H1 (cell line): ENCODE results near the gene MDH1B. TPM values are rescaled to one million over a fixed set of nuclear protein-coding genes. Genes with fewer than 3 reads are reported as not detected.

Experiments used
- CTCF ChIA-PET: fragments of 300-600 bp; sonication (Branson Sonifier 250); formaldehyde crosslinking; loops from one replicate; lab custom pipeline; 2021; ENCODE audit not compliant: partially characterized antibody; lab: Charles Lee
- POLR2A ChIA-PET: fragments of 300-600 bp; sonication (Branson Sonifier 250); formaldehyde crosslinking; loops from one replicate; lab custom pipeline; 2021; ENCODE audit warnings: inconsistent platforms; ENCODE audit not compliant: partially characterized antibody; lab: Charles Lee
- DNase-seq, 2 experiments: peaks; one replicate each; pipeline versions ENCODE4 v3.0.0 to v3.0.0-alpha.2; 2010 to 2022; ENCODE audit warnings: low spot score in 2 of 2, low read depth in 1 of 2, mixed read lengths in 1 of 2
- FAIRE-seq: peaks from 2 replicates; lab custom pipeline; 2011; peaks lifted over from hg19 to GRCh38; lab: Jason Lieb, UNC
- H2AFZ ChIP-seq: 2 replicates; pipeline ENCODE4 v1.8.1; 2012; ENCODE audit warnings: low read length, inconsistent platforms
- H2AK5ac ChIP-seq: 2 replicates; pipeline ENCODE4 v1.6.1; 2013; ENCODE audit warnings: low read depth, low read length
- H2BK120ac ChIP-seq: replicated peaks from 2 replicates; pipeline ENCODE3; 2013; ENCODE audit warnings: low read depth, low read length, inconsistent platforms
- H2BK12ac ChIP-seq: 2 replicates; pipeline ENCODE4 v1.6.1; 2013; ENCODE audit warnings: low read depth, low read length
- H2BK15ac ChIP-seq: 2 replicates; pipeline ENCODE4 v1.6.1; 2013; ENCODE audit warnings: low read length
- H2BK20ac ChIP-seq: 2 replicates; pipeline ENCODE4 v1.6.1; 2013; ENCODE audit warnings: low read length
- H2BK5ac ChIP-seq: 2 replicates; pipeline ENCODE4 v1.6.1; 2013; ENCODE audit warnings: low read depth, low read length
- H3K14ac ChIP-seq: 2 replicates; pipeline ENCODE4 v1.6.1; 2013; ENCODE audit warnings: inconsistent platforms; ENCODE audit not compliant: insufficient read length
- H3K18ac ChIP-seq: 2 replicates; pipeline ENCODE4 v1.6.1; 2013; ENCODE audit warnings: low read length; ENCODE audit errors: extremely low read depth
- H3K23ac ChIP-seq: 2 replicates; pipeline ENCODE4 v1.6.1; 2013; ENCODE audit warnings: inconsistent platforms; ENCODE audit not compliant: insufficient read length
- H3K23me2 ChIP-seq: 2 replicates; pipeline ENCODE4 v1.6.1; 2013; ENCODE audit warnings: low read depth, low read length
- H3K27ac ChIP-seq: 2 replicates; pipeline ENCODE4 v1.6.1; 2011; ENCODE audit warnings: low read depth, low read length, inconsistent platforms
- H3K27me3 ChIP-seq, 4 experiments: replicated peaks in 1 of 4; 1 replicate in 1 of 4; 2 replicates in 3 of 4; pipeline versions ENCODE4 v1.6.1 to v1.8.1; 2011 to 2013; ENCODE audit warnings: low read length in 3 of 4, mild to moderate bottlenecking in 3 of 4, inconsistent platforms in 2 of 4, mixed read lengths in 2 of 4, moderate library complexity in 1 of 4; ENCODE audit not compliant: control insufficient read depth in 3 of 4, insufficient read depth in 3 of 4; ENCODE audit errors: extremely low read depth in 1 of 4
- H3K36me3 ChIP-seq, 4 experiments: 2 replicates each; pipeline versions ENCODE4 v1.6.1 to v1.8.1; 2011 to 2013; ENCODE audit warnings: mild to moderate bottlenecking in 4 of 4, low read length in 3 of 4, moderate library complexity in 2 of 4, control low read depth in 1 of 4, inconsistent platforms in 1 of 4; ENCODE audit not compliant: insufficient read depth in 4 of 4, control insufficient read depth in 2 of 4
- H3K4ac ChIP-seq: replicated peaks from 2 replicates; pipeline ENCODE3; 2013; ENCODE audit warnings: low read length, low read depth, mixed read lengths, inconsistent platforms; ENCODE audit not compliant: insufficient read length
- H3K4me1 ChIP-seq, 4 experiments: replicated peaks in 1 of 4; 1 replicate in 1 of 4; 2 replicates in 3 of 4; pipeline versions ENCODE4 v1.6.1 to v1.8.1; 2011 to 2013; ENCODE audit warnings: low read length in 3 of 4, inconsistent platforms in 2 of 4, mixed read lengths in 1 of 4; ENCODE audit not compliant: insufficient read depth in 4 of 4, control insufficient read depth in 3 of 4
- H3K4me2 ChIP-seq, 2 experiments: 2 replicates each; pipeline versions ENCODE4 v1.6.1 to v1.8.1; 2011 to 2013; ENCODE audit warnings: low read depth in 2 of 2, low read length in 2 of 2, control low read depth in 1 of 2, inconsistent platforms in 1 of 2, mild to moderate bottlenecking in 1 of 2; ENCODE audit not compliant: insufficient read depth in 1 of 2
- H3K4me3 ChIP-seq, 4 experiments: fragments of 200-600, 300-600 bp in 1 of 4; sonication (generic), shearing (Covaris generic), sonication (Bioruptor Twin) in 1 of 4; 2 replicates each; pipeline versions ENCODE4 v1.5.1 to v1.8.1; 2011 to 2016; ENCODE audit warnings: low read length in 4 of 4, low read depth in 3 of 4, control low read depth in 2 of 4, inconsistent platforms in 2 of 4, mild to moderate bottlenecking in 2 of 4, mixed read lengths in 1 of 4, moderate library complexity in 1 of 4; ENCODE audit not compliant: insufficient read depth in 2 of 4; ENCODE audit errors: extremely low read depth in 1 of 4
- H3K56ac ChIP-seq: replicated peaks from 2 replicates; pipeline ENCODE3; 2013; ENCODE audit warnings: low read depth, mild to moderate bottlenecking, mixed read lengths, low read length, inconsistent platforms; ENCODE audit not compliant: insufficient read length
- H3K79me1 ChIP-seq: 2 replicates; pipeline ENCODE4 v1.6.1; 2013; ENCODE audit warnings: low read depth, low read length, control low read depth
- H3K79me2 ChIP-seq, 2 experiments: 2 replicates each; pipeline versions ENCODE4 v1.6.1 to v1.8.1; 2012 to 2013; ENCODE audit warnings: low read length in 2 of 2, mild to moderate bottlenecking in 2 of 2, inconsistent platforms in 1 of 2; ENCODE audit not compliant: insufficient read depth in 2 of 2, control insufficient read depth in 1 of 2
- H3K9ac ChIP-seq, 4 experiments: replicated peaks in 1 of 4; 1 replicate in 1 of 4; 2 replicates in 3 of 4; pipeline versions ENCODE4 v1.6.1 to v1.8.1; 2011 to 2013; ENCODE audit warnings: low read depth in 3 of 4, low read length in 3 of 4, control low read depth in 2 of 4, mild to moderate bottlenecking in 2 of 4, moderate library complexity in 2 of 4, inconsistent platforms in 1 of 4; ENCODE audit errors: extremely low read depth in 1 of 4
- H3K9me3 ChIP-seq, 2 experiments: 2 replicates each; pipeline versions ENCODE4 v1.6.1 to v1.8.1; 2012 to 2013; ENCODE audit warnings: mild to moderate bottlenecking in 2 of 2, moderate library complexity in 2 of 2, control low read depth in 1 of 2, inconsistent platforms in 1 of 2, low read depth in 1 of 2, low read length in 1 of 2, mixed read lengths in 1 of 2; ENCODE audit not compliant: insufficient read depth in 2 of 2
- H4K20me1 ChIP-seq, 2 experiments: replicated peaks in 1 of 2; 2 replicates each; pipeline versions ENCODE3 to v1.8.1; 2011 to 2013; ENCODE audit warnings: inconsistent platforms in 2 of 2, low read length in 2 of 2, mild to moderate bottlenecking in 1 of 2; ENCODE audit not compliant: insufficient read depth in 2 of 2, control insufficient read depth in 1 of 2
- H4K5ac ChIP-seq: 2 replicates; pipeline ENCODE4 v1.6.1; 2013; ENCODE audit warnings: low read length, low read depth, mixed read lengths, inconsistent platforms; ENCODE audit not compliant: insufficient read length
- H4K8ac ChIP-seq: 2 replicates; pipeline ENCODE4 v1.8.0; 2013; ENCODE audit warnings: mild to moderate bottlenecking, moderate library complexity, low read length, inconsistent platforms; ENCODE audit not compliant: insufficient read depth; ENCODE audit errors: extremely low read depth
- H4K91ac ChIP-seq: replicated peaks from 2 replicates; pipeline ENCODE3; 2013; ENCODE audit warnings: low read length, mixed read lengths, inconsistent platforms; ENCODE audit not compliant: insufficient read length
- ATF2 ChIP-seq: IDR thresholded peaks from 2 replicates; pipeline ENCODE4 v1.6.1; 2012; ENCODE audit warnings: low read length, inconsistent platforms
- ATF3 ChIP-seq: IDR thresholded peaks from 2 replicates; pipeline ENCODE4 v1.6.1; 2011; ENCODE audit warnings: low read depth, mild to moderate bottlenecking, low read length; ENCODE audit not compliant: insufficient read depth
- CHD2 ChIP-seq: IDR thresholded peaks from 2 replicates; pipeline ENCODE4 v1.6.1; 2012; ENCODE audit warnings: low read length, improper control_type of control experiment
- CTBP2 ChIP-seq: IDR thresholded peaks from 2 replicates; pipeline ENCODE4 v1.7.0; 2011; ENCODE audit warnings: borderline replicate concordance, mild to moderate bottlenecking, moderate library complexity, mixed read lengths, low read length; ENCODE audit not compliant: insufficient read depth, insufficient read length
- EGR1 ChIP-seq: IDR thresholded peaks from 2 replicates; pipeline ENCODE4 v1.6.1; 2011; ENCODE audit warnings: low read depth, low read length, borderline replicate concordance
- PHF8 ChIP-seq: fragments of 200-600 bp; sonication (generic); conservative IDR thresholded peaks from 2 replicates; pipeline ENCODE4 v1.7.1; 2012; ENCODE audit warnings: low read depth, mild to moderate bottlenecking, inconsistent platforms, low read length, moderate library complexity
- SP2 ChIP-seq: IDR thresholded peaks from 2 replicates; pipeline ENCODE4 v1.6.1; 2012; ENCODE audit warnings: mild to moderate bottlenecking, low read length, inconsistent platforms
- SRF ChIP-seq: IDR thresholded peaks from 2 replicates; pipeline ENCODE4 v1.6.1; 2011; ENCODE audit warnings: mild to moderate bottlenecking, low read depth, low read length, moderate library complexity
- SUZ12 ChIP-seq: fragments of 200-600 bp; sonication (generic); IDR thresholded peaks from 2 replicates; pipeline ENCODE4 v1.6.1; 2012; ENCODE audit warnings: mild to moderate bottlenecking, inconsistent platforms, low read length, moderate library complexity, mixed read lengths
- USF2 ChIP-seq: IDR thresholded peaks from 2 replicates; pipeline ENCODE4 v1.6.1; 2011; ENCODE audit warnings: low read length, improper control_type of control experiment
- WGBS, 2 experiments: shearing (Covaris generic) in 1 of 2; methylation state at CpG; one replicate each; pipeline versions ENCODE4 v1.1.6 to v1.1.7; 2013 to 2015; ENCODE audit warnings: low lambda C conversion rate in 2 of 2, mixed read lengths in 2 of 2, inconsistent platforms in 1 of 2, low coverage in 1 of 2, missing lambda C conversion rate in 1 of 2; ENCODE audit not compliant: insufficient replicate concordance in 2 of 2, insufficient coverage in 1 of 2, insufficient read length in 1 of 2; ENCODE audit errors: extremely low coverage in 1 of 2, missing lambda C conversion rate in 1 of 2; 5-methylcytosine and 5-hydroxymethylcytosine counted together
- polyA plus RNA-seq, 7 experiments: library from polyadenylated mRNA; depleted of rRNA in 3 of 7; stranded (reverse) in 5 of 7; unstranded in 2 of 7; fragments of >200 nt in 5 of 7; fragments of 200-250 nt in 2 of 7; gene quantifications; 1 replicate in 5 of 7; 2 replicates in 1 of 7; 4 replicates in 1 of 7; pipeline versions ENCODE4 v1.2.1 to v1.2.3, GENCODE V29; 2011 to 2013; ENCODE audit warnings: missing spikeins in 2 of 7, mixed read lengths in 2 of 7
- total RNA-seq: library from RNA; stranded (reverse); fragmentation: NEBNext Ultra II Directional; extraction: Animal tissue kit (Norgen Biotek cat#: 25700); gene quantifications from 2 replicates; pipeline ENCODE4 v1.2.1, GENCODE V29; 2021

The MDH1B gene
- total and polyA plus RNA-seq, 2 of the 8 experiments (the other 6 are each of a cell fraction or from before 2014, with no cell fraction given), result 1.5 to 2.1 TPM

GRCh38 chr2:206798000-206798399 is 32.9 kb upstream of the MDH1B start:
- ChIA-PET POLR2A (interaction anchor here (0.6 to 1.3 kb wide), 2 partner anchors 15 to 780 kb away, joined by 3 to 4 read pairs; no protein-coding TSS in a partner anchor), CTCF (interaction anchor here (0.9 to 2.3 kb wide), 4 partner anchors 15 to 675 kb away, joined by 3 to 13 read pairs (median 4); no protein-coding TSS in a partner anchor)
- DNase-seq (no peak), FAIRE-seq (no peak)
- Histone ChIP-seq H3K4ac (no peak overlapping the region), H2BK15ac (no peak overlapping the region), H3K27ac (no peak overlapping the region), H3K36me3 (peaks cover 0 to 13% (median 2%) of the 10 kb centered on the region in 4 experiments; a peak in 2 of 8 replicates), H2AK5ac (no peak overlapping the region), H2AFZ (no peak overlapping the region), H3K9ac (no peak overlapping the region), H3K79me1 (no peaks in the 10 kb centered on the region), H4K91ac (no peak overlapping the region), H3K56ac (no peak overlapping the region), H3K27me3 (no peaks in the 10 kb centered on the region), H2BK5ac (no peak overlapping the region), H4K8ac (no peak overlapping the region), H4K20me1 (no peaks in the 10 kb centered on the region), H3K23ac (no peak overlapping the region), H2BK20ac (no peak overlapping the region), H2BK12ac (no peak overlapping the region), H3K14ac (no peak overlapping the region), H3K9me3 (no peaks in the 10 kb centered on the region), H3K4me3 (no peak overlapping the region), H3K4me2 (no peak overlapping the region), H3K4me1 (peaks cover 11 to 17% (median 13%) of the 10 kb centered on the region in 4 experiments), H3K18ac (no peak overlapping the region), H3K23me2 (no peaks in the 10 kb centered on the region; the same call in 1 of the 2 replicates), H2BK120ac (no peak overlapping the region), H3K79me2 (no peaks in the 10 kb centered on the region), H4K5ac (no peak overlapping the region)
- WGBS, 2 experiments, result 93% methylated on average over 5 of the region's 5 CpGs; no CpG with 5 or more reads in 1 of the 2 experiments
- no peak for TF ChIP-seq SP2
- TF ChIP-seq CTBP2, result no peak
- no peak for TF ChIP-seq USF2
- no peak for TF ChIP-seq ATF3
- TF ChIP-seq CHD2, result no peak
- TF ChIP-seq SUZ12, result no peak
- no peak for TF ChIP-seq ATF2
- TF ChIP-seq SRF, result no peak
- no peak for TF ChIP-seq PHF8
- no peak for TF ChIP-seq EGR1
